ENCODE results near the gene COL6A3.

- TF ChIP-seq CTCF (conservative IDR thresholded peaks at IDR 0.05; ENCODE audit: low read depth, low read length) (no peak), EZH2 (IDR thresholded peaks at IDR 0.05; ENCODE audit: low read length, unreplicated experiment) (no peak)
These were observed 53.8 kb downstream of the COL6A3 start for GRCh38 chr2:237359894-237360780.

Data from PC-3 (cell line).